ENCODE measurements around the gene SLC13A2.

- TF ChIP-seq CEBPB (IDR thresholded peaks at IDR 0.05; ENCODE audit: low read depth, low read length) (no peak), CTCF (conservative IDR thresholded peaks at IDR 0.05; ENCODE audit: low read depth, low read length) (no peak), FOS (IDR thresholded peaks at IDR 0.05; ENCODE audit: low read depth, low read length) (no peak), MXI1 (IDR thresholded peaks at IDR 0.05; ENCODE audit: borderline replicate concordance, low read depth, low read length) (no peak), SMC3 (IDR thresholded peaks at IDR 0.05; ENCODE audit: low read depth, low read length) (no peak), RAD21 (IDR thresholded peaks at IDR 0.05; ENCODE audit: low read length) (no peak), ELK1 (IDR thresholded peaks at IDR 0.05; ENCODE audit: borderline replicate concordance, low read depth, low read length) (no peak), POLR2A (IDR thresholded peaks at IDR 0.05; ENCODE audit: low read depth, low read length) (no peak), MAFK (IDR thresholded peaks at IDR 0.05; ENCODE audit: low read depth, low read length) (no peak), USF2 (IDR thresholded peaks at IDR 0.05; ENCODE audit: low read depth, low read length) (no peak), RFX5 (IDR thresholded peaks at IDR 0.05; ENCODE audit: low read depth, low read length) (no peak), BHLHE40 (IDR thresholded peaks at IDR 0.05; ENCODE audit: low read depth, low read length) (no peak), RCOR1 (IDR thresholded peaks at IDR 0.05; ENCODE audit: insufficient replicate concordance, low read length) (no peak), CHD1 (IDR thresholded peaks at IDR 0.05; ENCODE audit: low read depth, low read length) (no peak)
These were observed 47.2 kb downstream of the SLC13A2 start for GRCh38 chr17:28520687-28521086.
